HG02840 (cell line): Measurements from ENCODE around the gene ENOX1.
"Not testable (repeated sequence)": the region's sequence is repeated elsewhere in the genome, so short reads cannot be mapped to it uniquely, and the experiment has no call there.

Experiments
- ATAC-seq: cut with Tn5 transposase; IDR thresholded peaks from one replicate; pipeline ENCODE4 v1.9.1; 2021; ENCODE audit warnings: mild to moderate bottlenecking, moderate library complexity, moderate number of reproducible peaks; ENCODE audit not compliant: unreplicated experiment, low FRiP score

Gene ENOX1

GRCh38 chr13:43445668-43446067 is 341.1 kb downstream of the ENOX1 start:
- no peak for ATAC-seq

- no peak for ATAC-seq
Measured at GRCh38 chr13:43444081-43444480, 342.7 kb downstream of the ENOX1 start.

- no peak for ATAC-seq
Measured at GRCh38 chr13:43441899-43442499, 344.8 kb downstream of the ENOX1 start.

GRCh38 chr13:43441464-43441863 is 345.3 kb downstream of the ENOX1 start:
- ATAC-seq: no peak

- ATAC-seq: no peak
Measured at GRCh38 chr13:43434191-43434590, 352.6 kb downstream of the ENOX1 start.

GRCh38 chr13:43433691-43434141 is 353.1 kb downstream of the ENOX1 start:
- no peak for ATAC-seq

GRCh38 chr13:43432958-43433357 is 353.8 kb downstream of the ENOX1 start:
- ATAC-seq: no peak

- ATAC-seq: no peak
Measured at GRCh38 chr13:43431841-43432240, 354.9 kb downstream of the ENOX1 start.

GRCh38 chr13:43431290-43431716 is 355.5 kb downstream of the ENOX1 start:
- no peak for ATAC-seq

- ATAC-seq: no peak
Measured at GRCh38 chr13:43428545-43429296, 358.1 kb downstream of the ENOX1 start.

- no peak for ATAC-seq
Measured at GRCh38 chr13:43426355-43426754, 360.4 kb downstream of the ENOX1 start.

- ATAC-seq: no peak
Measured at GRCh38 chr13:43425234-43425633, 361.5 kb downstream of the ENOX1 start.

GRCh38 chr13:43424412-43424811 is 362.4 kb downstream of the ENOX1 start:
- ATAC-seq: no peak

GRCh38 chr13:43422116-43422515 is 364.7 kb downstream of the ENOX1 start:
- ATAC-seq: no peak

GRCh38 chr13:43416842-43417241 is 369.9 kb downstream of the ENOX1 start:
- not testable (repeated sequence) for ATAC-seq

GRCh38 chr13:43416408-43416807 is 370.4 kb downstream of the ENOX1 start:
- not testable (repeated sequence) for ATAC-seq

GRCh38 chr13:43415903-43416391 is 370.8 kb downstream of the ENOX1 start:
- ATAC-seq: not testable (repeated sequence)

GRCh38 chr13:43414111-43414510 is 372.7 kb downstream of the ENOX1 start:
- ATAC-seq: no peak

- ATAC-seq: no peak
Measured at GRCh38 chr13:43411741-43412140, 375.0 kb downstream of the ENOX1 start.

- ATAC-seq: no peak
Measured at GRCh38 chr13:43411211-43411610, 375.6 kb downstream of the ENOX1 start.

- no peak for ATAC-seq
Measured at GRCh38 chr13:43408274-43408673, 378.5 kb downstream of the ENOX1 start.
